HG02642 (cell line): ENCODE results near the gene PNMA6F.
"Not testable (repeated sequence)": the region's sequence is repeated elsewhere in the genome, so short reads cannot be mapped to it uniquely, and the experiment has no call there.

ENCODE experiments used
- ATAC-seq: cut with Tn5 transposase; IDR thresholded peaks from one replicate; pipeline ENCODE4 v1.9.1; 2021; ENCODE audit warnings: mild to moderate bottlenecking; ENCODE audit not compliant: unreplicated experiment, poor library complexity

Gene PNMA6F

DNA sequence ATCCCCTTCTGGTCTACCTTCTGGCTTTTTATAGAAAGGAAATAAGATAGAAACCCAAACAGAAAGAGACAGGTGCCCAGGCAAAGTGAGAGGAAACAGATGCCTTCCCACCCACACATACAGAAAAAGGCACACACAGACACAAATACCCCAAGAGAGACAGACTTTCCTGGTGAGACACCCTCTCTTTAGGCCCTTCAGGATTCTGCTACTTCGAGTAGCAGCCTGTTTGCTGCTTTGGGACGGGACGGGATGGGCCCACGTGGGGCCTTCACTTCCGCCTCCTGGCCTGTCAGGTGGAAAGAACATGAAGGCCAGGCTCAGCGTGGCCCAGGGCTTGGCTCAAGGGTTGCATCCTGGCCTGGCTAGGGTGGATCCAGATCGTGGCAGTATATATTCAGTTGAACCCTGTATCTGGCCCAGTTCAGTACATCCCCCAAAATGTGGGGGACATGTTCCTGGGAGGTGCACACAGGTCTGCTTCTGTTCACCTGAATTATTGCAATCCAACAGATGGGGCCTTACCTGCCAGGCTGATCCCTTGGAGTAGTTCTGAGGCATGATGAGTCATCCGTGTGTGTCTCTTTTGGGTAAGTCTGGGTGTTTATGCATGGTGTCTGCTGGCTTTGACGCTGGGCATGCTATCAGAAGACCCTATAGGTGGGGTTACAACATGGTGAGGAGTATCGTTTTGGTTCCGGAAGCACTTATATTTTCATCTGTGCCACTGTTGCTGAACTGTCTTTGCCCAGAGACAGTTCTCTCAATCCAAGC lies 14.7 kb upstream of the PNMA6F start:
- peak; percentile 49 for ATAC-seq

- ATAC-seq, result no peak
Observed at GRCh38 chrX:153334654-153335295, 13.2 kb upstream of the PNMA6F start.

- peak; percentile 85 for ATAC-seq
Observed at GRCh38 chrX:153333821-153334653, 12.5 kb upstream of the PNMA6F start, which contains the start of gene ZNF275. Gene ZNF275, plus strand, starts transcription at chrX:153334153. Its CDS starts 2,527 bp downstream, at chrX:153336680.

- ATAC-seq, result no peak
Observed at GRCh38 chrX:153333266-153333665, 11.7 kb upstream of the PNMA6F start.

DNA sequence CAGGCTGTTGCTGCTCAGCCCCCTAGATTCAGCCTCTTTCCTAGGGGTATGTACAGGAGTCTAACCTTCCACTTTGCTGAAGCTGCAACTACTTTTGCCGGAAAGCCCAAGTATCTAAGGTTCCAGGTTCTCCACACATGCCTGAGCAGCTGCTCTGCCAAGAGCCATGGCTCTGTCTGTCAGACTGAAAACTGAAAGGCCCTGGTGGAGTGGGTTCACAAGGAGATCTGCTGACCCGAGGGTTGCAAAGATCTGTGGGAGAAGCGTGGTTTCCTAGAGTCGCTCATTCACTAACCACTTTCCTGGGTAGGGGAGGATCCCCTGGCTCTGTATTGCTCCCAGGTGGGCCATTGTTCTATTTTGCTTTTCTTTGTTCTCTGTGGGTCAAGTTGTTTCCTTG lies 6.0 kb upstream of the PNMA6F start:
- no peak for ATAC-seq

- no peak for ATAC-seq
Observed at GRCh38 chrX:153320555-153321184, 897 bp downstream of the PNMA6F start.

- not testable (repeated sequence) for ATAC-seq
Observed at GRCh38 chrX:153320047-153320443, 1.5 kb downstream of the PNMA6F start.

DNA sequence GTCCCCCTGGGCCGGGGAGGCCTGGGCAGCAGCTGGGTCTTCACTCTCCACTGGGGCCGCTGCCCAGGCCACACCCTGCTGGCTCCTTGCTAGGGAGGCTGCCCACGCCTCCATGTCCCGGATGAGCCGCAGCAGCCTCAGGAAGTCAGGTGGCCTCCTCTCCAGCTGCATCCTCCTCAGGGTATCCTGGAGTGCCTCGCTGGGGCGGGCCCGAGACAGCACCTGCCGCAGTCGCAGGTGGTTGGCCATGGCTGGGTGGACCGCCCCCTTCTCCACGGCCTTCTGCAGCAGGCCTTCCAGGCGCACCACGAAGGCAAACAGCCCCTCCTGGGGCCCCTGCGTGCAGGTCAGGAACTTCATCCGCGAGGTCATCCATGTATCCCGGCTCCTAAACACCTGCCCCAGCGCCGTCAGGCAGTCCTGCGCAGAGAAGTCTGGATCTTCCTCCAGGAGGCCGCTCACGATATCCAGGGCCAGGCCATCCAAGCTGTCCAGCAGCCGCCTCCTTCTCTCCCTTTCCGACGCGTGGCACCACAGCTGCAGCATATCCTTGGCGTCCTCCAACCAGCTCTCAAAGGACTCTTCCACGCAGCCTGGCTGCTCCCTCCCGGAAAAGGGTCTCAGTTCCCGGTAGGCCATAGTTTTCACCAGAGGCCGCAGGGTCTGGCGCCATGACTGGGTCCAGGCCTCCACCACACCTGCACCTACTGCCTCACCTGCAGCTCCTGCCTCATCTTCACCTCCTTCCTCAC lies 2.1 kb downstream of the PNMA6F start:
- ATAC-seq, result no peak

DNA sequence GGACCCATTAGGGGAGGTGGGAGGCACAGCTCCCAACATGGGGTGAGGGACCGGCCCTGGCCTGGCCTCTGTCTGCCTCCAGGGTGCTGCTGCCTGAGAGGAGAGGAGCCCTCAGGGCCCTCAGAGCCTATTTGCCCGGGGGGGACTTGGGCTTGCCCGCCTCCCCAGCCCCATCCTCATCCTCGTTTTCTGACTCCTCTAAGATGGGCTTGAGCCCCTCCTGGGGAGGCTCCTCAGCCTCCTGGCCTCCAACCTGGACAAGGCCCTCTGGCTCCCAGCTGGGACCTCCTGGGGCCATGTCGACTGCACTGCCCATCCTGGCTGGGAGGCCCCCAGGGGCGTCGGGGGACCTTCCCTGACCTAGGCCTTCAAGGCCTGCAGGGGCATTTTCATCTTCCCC lies 2.8 kb downstream of the PNMA6F start:
- ATAC-seq, result no peak

- no peak for ATAC-seq
Observed at GRCh38 chrX:153317996-153318722, 3.4 kb downstream of the PNMA6F start.

- ATAC-seq, result no peak
Observed at GRCh38 chrX:153317306-153317705, 4.3 kb downstream of the PNMA6F start.

- no peak for ATAC-seq
Observed at GRCh38 chrX:153312842-153313241, 8.7 kb downstream of the PNMA6F start.

DNA sequence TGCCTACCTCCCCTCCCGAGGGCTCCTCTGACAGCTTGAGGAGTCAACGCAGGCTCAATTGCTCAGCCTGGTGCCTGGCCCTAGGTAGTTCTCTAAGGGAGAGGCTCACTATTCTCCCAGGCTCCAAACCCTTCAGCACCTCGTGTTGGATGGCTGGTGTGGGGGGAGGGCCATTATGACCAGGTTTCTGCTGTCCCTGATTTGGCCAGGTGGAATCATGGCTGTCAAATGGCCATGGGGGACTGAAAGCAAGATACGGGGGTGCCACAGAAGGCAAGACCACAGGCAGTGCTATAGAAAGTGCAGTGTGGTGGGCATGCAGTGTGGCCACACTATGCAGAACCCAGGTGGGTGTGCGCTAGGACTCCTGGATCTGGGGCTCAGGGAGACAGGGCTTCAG lies 9.5 kb downstream of the PNMA6F start:
- no peak for ATAC-seq

DNA sequence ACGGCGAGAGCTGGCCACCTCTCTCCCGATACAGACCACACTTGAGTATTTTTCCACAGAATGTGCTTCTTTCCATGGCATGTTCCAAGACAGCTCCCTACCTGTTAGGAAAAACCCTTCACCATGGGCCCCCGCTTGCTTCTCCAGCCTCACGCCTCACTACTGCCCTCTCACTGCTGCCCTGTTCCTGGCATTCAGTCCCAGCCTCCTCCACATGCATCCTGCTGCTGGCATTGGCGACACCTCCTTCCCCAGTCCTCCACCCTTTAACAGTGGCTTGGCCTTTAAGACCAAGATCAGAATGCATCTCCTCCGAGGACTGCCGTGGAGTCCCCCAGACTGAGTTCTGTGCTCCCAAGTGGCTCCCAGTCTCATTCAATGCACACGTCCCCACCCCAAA lies 10.7 kb downstream of the PNMA6F start:
- no peak for ATAC-seq

GRCh38 chrX:153307276-153308178 lies 14.0 kb downstream of the PNMA6F start:
- no peak for ATAC-seq

- no peak for ATAC-seq
Observed at GRCh38 chrX:153306527-153307115, 14.9 kb downstream of the PNMA6F start.

DNA sequence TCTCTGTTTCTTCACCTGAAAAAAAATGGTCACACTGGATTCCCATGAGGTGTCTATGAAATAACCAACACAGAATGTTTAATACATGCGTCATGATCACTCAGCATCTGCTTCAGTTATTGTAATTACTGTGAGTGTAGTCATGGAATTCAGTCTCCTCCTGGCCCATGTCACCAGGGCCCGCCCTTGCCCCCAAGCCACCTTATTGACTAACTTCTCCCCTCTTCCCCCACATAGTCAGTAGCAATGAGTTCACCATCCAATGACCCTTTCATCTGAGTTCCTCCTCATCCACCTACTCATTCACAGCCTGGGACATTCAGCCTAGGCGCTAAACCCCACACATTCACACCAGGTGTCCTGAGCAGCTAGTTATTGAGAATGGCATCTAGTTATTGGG lies 15.6 kb downstream of the PNMA6F start:
- ATAC-seq, result no peak
